ENCODE measurements around the gene ING2.

DNA sequence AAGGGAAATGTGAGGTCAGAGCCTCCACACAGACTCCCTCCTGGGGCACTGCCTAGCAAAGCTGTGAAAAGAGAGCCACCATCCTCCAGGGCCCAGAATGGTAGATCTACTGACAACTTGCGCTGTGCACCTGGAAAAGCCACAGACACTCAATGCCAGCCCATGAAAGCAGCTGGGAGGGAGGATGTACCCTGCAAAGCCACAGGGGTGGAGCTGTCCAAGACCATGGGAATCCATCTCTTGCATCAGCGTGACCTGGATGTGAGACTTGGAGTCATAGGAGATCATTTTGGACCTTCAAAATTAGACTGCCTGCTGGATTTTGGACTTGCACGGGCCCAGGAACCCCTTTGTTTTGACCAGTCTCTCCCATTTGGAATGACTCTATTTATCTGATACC is 37.6 kb upstream of the ING2 start:
- TF ChIP-seq CTCF (IDR thresholded peaks at IDR 0.05; ENCODE audit: low read depth, low read length, missing input control), result no peak
- TF ChIP-seq SP1 (IDR thresholded peaks at IDR 0.05), result no peak
- no peak for TF ChIP-seq FOXA1 (IDR thresholded peaks at IDR 0.05)
- no peak for TF ChIP-seq HNF4A (conservative IDR thresholded peaks at IDR 0.05)
- TF ChIP-seq RAD21 (IDR thresholded peaks at IDR 0.05), result no peak
- TF ChIP-seq, protein P1, sequence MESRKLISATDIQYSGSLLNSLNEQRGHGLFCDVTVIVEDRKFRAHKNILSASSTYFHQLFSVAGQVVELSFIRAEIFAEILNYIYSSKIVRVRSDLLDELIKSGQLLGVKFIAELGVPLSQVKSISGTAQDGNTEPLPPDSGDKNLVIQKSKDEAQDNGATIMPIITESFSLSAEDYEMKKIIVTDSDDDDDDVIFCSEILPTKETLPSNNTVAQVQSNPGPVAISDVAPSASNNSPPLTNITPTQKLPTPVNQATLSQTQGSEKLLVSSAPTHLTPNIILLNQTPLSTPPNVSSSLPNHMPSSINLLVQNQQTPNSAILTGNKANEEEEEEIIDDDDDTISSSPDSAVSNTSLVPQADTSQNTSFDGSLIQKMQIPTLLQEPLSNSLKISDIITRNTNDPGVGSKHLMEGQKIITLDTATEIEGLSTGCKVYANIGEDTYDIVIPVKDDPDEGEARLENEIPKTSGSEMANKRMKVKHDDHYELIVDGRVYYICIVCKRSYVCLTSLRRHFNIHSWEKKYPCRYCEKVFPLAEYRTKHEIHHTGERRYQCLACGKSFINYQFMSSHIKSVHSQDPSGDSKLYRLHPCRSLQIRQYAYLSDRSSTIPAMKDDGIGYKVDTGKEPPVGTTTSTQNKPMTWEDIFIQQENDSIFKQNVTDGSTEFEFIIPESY (IDR thresholded peaks at IDR 0.05), result no peak
- TF ChIP-seq JUND (IDR thresholded peaks at IDR 0.05), result no peak
- TF ChIP-seq, protein P2, sequence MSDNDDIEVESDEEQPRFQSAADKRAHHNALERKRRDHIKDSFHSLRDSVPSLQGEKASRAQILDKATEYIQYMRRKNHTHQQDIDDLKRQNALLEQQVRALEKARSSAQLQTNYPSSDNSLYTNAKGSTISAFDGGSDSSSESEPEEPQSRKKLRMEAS (IDR thresholded peaks at IDR 0.05), result no peak
- no peak for TF ChIP-seq REST (IDR thresholded peaks at IDR 0.05)
- TF ChIP-seq GABPA (IDR thresholded peaks at IDR 0.05 in 1 of 2, conservative IDR thresholded peaks at IDR 0.05 in 1 of 2), result no peak
- TF ChIP-seq, protein P3, sequence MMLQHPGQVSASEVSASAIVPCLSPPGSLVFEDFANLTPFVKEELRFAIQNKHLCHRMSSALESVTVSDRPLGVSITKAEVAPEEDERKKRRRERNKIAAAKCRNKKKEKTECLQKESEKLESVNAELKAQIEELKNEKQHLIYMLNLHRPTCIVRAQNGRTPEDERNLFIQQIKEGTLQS (IDR thresholded peaks at IDR 0.05), result no peak
- TF ChIP-seq YY1 (IDR thresholded peaks at IDR 0.05), result no peak

Data from liver (tissue), 3 donors.